ENCODE results near the gene RAP1GDS1.

- no peak for TF ChIP-seq POLR2A (IDR thresholded peaks at IDR 0.05)
- TF ChIP-seq, protein P1, sequence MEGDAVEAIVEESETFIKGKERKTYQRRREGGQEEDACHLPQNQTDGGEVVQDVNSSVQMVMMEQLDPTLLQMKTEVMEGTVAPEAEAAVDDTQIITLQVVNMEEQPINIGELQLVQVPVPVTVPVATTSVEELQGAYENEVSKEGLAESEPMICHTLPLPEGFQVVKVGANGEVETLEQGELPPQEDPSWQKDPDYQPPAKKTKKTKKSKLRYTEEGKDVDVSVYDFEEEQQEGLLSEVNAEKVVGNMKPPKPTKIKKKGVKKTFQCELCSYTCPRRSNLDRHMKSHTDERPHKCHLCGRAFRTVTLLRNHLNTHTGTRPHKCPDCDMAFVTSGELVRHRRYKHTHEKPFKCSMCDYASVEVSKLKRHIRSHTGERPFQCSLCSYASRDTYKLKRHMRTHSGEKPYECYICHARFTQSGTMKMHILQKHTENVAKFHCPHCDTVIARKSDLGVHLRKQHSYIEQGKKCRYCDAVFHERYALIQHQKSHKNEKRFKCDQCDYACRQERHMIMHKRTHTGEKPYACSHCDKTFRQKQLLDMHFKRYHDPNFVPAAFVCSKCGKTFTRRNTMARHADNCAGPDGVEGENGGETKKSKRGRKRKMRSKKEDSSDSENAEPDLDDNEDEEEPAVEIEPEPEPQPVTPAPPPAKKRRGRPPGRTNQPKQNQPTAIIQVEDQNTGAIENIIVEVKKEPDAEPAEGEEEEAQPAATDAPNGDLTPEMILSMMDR (IDR thresholded peaks at IDR 0.05 in 4 of 5, conservative IDR thresholded peaks at IDR 0.05 in 1 of 5): no peak
Measured at GRCh38 chr4:98352396-98352795, 91.2 kb downstream of the RAP1GDS1 start.
